ENCODE measurements around the gene ZBTB17. TPM values are rescaled to one million over a fixed set of nuclear protein-coding genes. Genes with fewer than 3 reads are reported as not detected.
A peak's percentile ranks its signal among the peaks of the same experiment; 100 is the strongest.
"Not testable (repeated sequence)": the region's sequence is repeated elsewhere in the genome, so short reads cannot be mapped to it uniquely, and the experiment has no call there.

The ZBTB17 gene
- total RNA-seq, 1 donor from 2014 or later, result 68.8 TPM

- H3K36me3 Mint-ChIP-seq (ENCODE audit: low read depth), result peaks cover 59% of the 10 kb centered on the region
- peaks cover 7% of the 10 kb centered on the region for H3K4me1 Mint-ChIP-seq (ENCODE audit: low read depth)
Measured at GRCh38 chr1:15937146-15937545, 38.8 kb downstream of the ZBTB17 start.

GRCh38 chr1:15936025-15936424, 39.9 kb downstream of the ZBTB17 start:
- no peak for DNase-seq (ENCODE audit: low spot score)
- Mint-ChIP-seq H3K27me3 (ENCODE audit: insufficient read depth) (no peaks in the 10 kb centered on the region), H3K27ac (no peak overlapping the region), H3K36me3 (ENCODE audit: low read depth) (peaks cover 68% of the 10 kb centered on the region), H3K4me3 (no peak overlapping the region), H3K4me1 (ENCODE audit: low read depth) (peaks cover 7% of the 10 kb centered on the region), H3K9me3 (no peaks in the 10 kb centered on the region)
- intact Hi-C loops (cut with micrococcal nuclease), result no loop called here

More at GRCh38 chr1:15937146-15937545, 38.8 kb downstream of the ZBTB17 start:
- no peak overlapping the region for H3K4me3 Mint-ChIP-seq
- no peaks in the 10 kb centered on the region for H3K27me3 Mint-ChIP-seq (ENCODE audit: insufficient read depth)
- no peak for DNase-seq (ENCODE audit: low spot score)
- H3K9me3 Mint-ChIP-seq, result no peaks in the 10 kb centered on the region
- peak overlapping the region; percentile 62 for H3K27ac Mint-ChIP-seq
- intact Hi-C loops (cut with micrococcal nuclease), result no loop called here

GRCh38 chr1:15935056-15935950, 40.6 kb downstream of the ZBTB17 start:
- peaks cover 7% of the 10 kb centered on the region for H3K4me1 Mint-ChIP-seq (ENCODE audit: low read depth)
- H3K36me3 Mint-ChIP-seq (ENCODE audit: low read depth), result peaks cover 71% of the 10 kb centered on the region
- peak overlapping the region; percentile 48 for H3K27ac Mint-ChIP-seq
- DNase-seq (ENCODE audit: low spot score), result no peak
- no peaks in the 10 kb centered on the region for H3K27me3 Mint-ChIP-seq (ENCODE audit: insufficient read depth)
- H3K9me3 Mint-ChIP-seq, result no peaks in the 10 kb centered on the region
- intact Hi-C loops (cut with micrococcal nuclease), result no loop called here
- H3K4me3 Mint-ChIP-seq, result no peak overlapping the region

GRCh38 chr1:15934211-15935055, 41.5 kb downstream of the ZBTB17 start:
- peaks cover 7% of the 10 kb centered on the region for H3K4me1 Mint-ChIP-seq (ENCODE audit: low read depth)
- no peak for DNase-seq (ENCODE audit: low spot score)
- H3K4me3 Mint-ChIP-seq, result no peak overlapping the region
- peaks cover 73% of the 10 kb centered on the region for H3K36me3 Mint-ChIP-seq (ENCODE audit: low read depth)
- intact Hi-C loops (cut with micrococcal nuclease), result no loop called here
- H3K9me3 Mint-ChIP-seq, result no peaks in the 10 kb centered on the region
- no peaks in the 10 kb centered on the region for H3K27me3 Mint-ChIP-seq (ENCODE audit: insufficient read depth)
- peak overlapping the region; percentile 7 for H3K27ac Mint-ChIP-seq

- Mint-ChIP-seq H3K27me3 (ENCODE audit: insufficient read depth) (no peaks in the 10 kb centered on the region), H3K4me1 (ENCODE audit: low read depth) (peaks cover 11% of the 10 kb centered on the region), H3K27ac (no peak overlapping the region), H3K9me3 (no peaks in the 10 kb centered on the region), H3K4me3 (no peak overlapping the region), H3K36me3 (ENCODE audit: low read depth) (peaks cover 76% of the 10 kb centered on the region)
- intact Hi-C loops (cut with micrococcal nuclease), result no loop called here
- DNase-seq (ENCODE audit: low spot score), result no peak
Measured at GRCh38 chr1:15933684-15934083, 42.2 kb downstream of the ZBTB17 start.

- Mint-ChIP-seq H3K27me3 (ENCODE audit: insufficient read depth) (no peaks in the 10 kb centered on the region), H3K9me3 (no peaks in the 10 kb centered on the region), H3K27ac (peak overlapping the region; percentile 23), H3K4me1 (ENCODE audit: low read depth) (peaks cover 9% of the 10 kb centered on the region), H3K36me3 (ENCODE audit: low read depth) (peaks cover 81% of the 10 kb centered on the region), H3K4me3 (no peak overlapping the region)
- DNase-seq (ENCODE audit: low spot score), result no peak
- intact Hi-C loops (cut with micrococcal nuclease), result no loop called here
Measured at GRCh38 chr1:15932612-15933011, 43.3 kb downstream of the ZBTB17 start.

- peak overlapping the region; percentile 68 for H3K27ac Mint-ChIP-seq
- H3K27me3 Mint-ChIP-seq (ENCODE audit: insufficient read depth), result no peaks in the 10 kb centered on the region
- H3K4me3 Mint-ChIP-seq, result no peak overlapping the region
- intact Hi-C loops (cut with micrococcal nuclease), result no loop called here
- H3K36me3 Mint-ChIP-seq (ENCODE audit: low read depth), result peaks cover 77% of the 10 kb centered on the region
- peaks cover 5% of the 10 kb centered on the region for H3K4me1 Mint-ChIP-seq (ENCODE audit: low read depth)
- H3K9me3 Mint-ChIP-seq, result no peaks in the 10 kb centered on the region
- no peak for DNase-seq (ENCODE audit: low spot score)
Measured at GRCh38 chr1:15931884-15932283, 44.0 kb downstream of the ZBTB17 start.

GRCh38 chr1:15931401-15931800, 44.5 kb downstream of the ZBTB17 start:
- intact Hi-C loops (cut with micrococcal nuclease), result no loop called here
- Mint-ChIP-seq H3K27me3 (ENCODE audit: insufficient read depth) (no peaks in the 10 kb centered on the region), H3K27ac (no peak overlapping the region), H3K9me3 (no peaks in the 10 kb centered on the region), H3K4me3 (no peak overlapping the region), H3K4me1 (ENCODE audit: low read depth) (peaks cover 5% of the 10 kb centered on the region), H3K36me3 (ENCODE audit: low read depth) (peaks cover 76% of the 10 kb centered on the region)
- no peak for DNase-seq (ENCODE audit: low spot score)

- DNase-seq (ENCODE audit: low spot score), result no peak
Measured at GRCh38 chr1:15928971-15929965, 46.6 kb downstream of the ZBTB17 start.

GRCh38 chr1:15926448-15926847, 49.5 kb downstream of the ZBTB17 start:
- H3K9me3 Mint-ChIP-seq, result not testable (repeated sequence)

More at GRCh38 chr1:15928971-15929965, 46.6 kb downstream of the ZBTB17 start:
- Mint-ChIP-seq H3K27ac (peak overlapping the region; percentile 58), H3K27me3 (ENCODE audit: insufficient read depth) (no peaks in the 10 kb centered on the region), H3K4me3 (no peak overlapping the region), H3K9me3 (no peaks in the 10 kb centered on the region), H3K36me3 (ENCODE audit: low read depth) (peaks cover 64% of the 10 kb centered on the region), H3K4me1 (ENCODE audit: low read depth) (peaks cover 5% of the 10 kb centered on the region)
- intact Hi-C loops (cut with micrococcal nuclease), result no loop called here

GRCh38 chr1:15923241-15923640, 52.7 kb downstream of the ZBTB17 start:
- intact Hi-C loops (cut with micrococcal nuclease), result no loop called here
- Mint-ChIP-seq H3K27me3 (ENCODE audit: insufficient read depth) (no peaks in the 10 kb centered on the region), H3K4me1 (ENCODE audit: low read depth) (peaks cover 20% of the 10 kb centered on the region), H3K27ac (no peak overlapping the region), H3K9me3 (no peaks in the 10 kb centered on the region), H3K36me3 (ENCODE audit: low read depth) (peaks cover 48% of the 10 kb centered on the region), H3K4me3 (no peak overlapping the region)
- no peak for DNase-seq (ENCODE audit: low spot score)

More at GRCh38 chr1:15926448-15926847, 49.5 kb downstream of the ZBTB17 start:
- H3K27ac Mint-ChIP-seq, result peak overlapping the region; percentile 23
- DNase-seq (ENCODE audit: low spot score); H3K4me1 Mint-ChIP-seq (ENCODE audit: low read depth); H3K4me3 Mint-ChIP-seq; intact Hi-C loops (cut with micrococcal nuclease); H3K27me3 Mint-ChIP-seq (ENCODE audit: insufficient read depth): not testable (repeated sequence)
- H3K36me3 Mint-ChIP-seq (ENCODE audit: low read depth), result peaks cover 56% of the 10 kb centered on the region
